H9 (cell line): ENCODE data around the gene SDK1. TPM values are rescaled to one million over a fixed set of nuclear protein-coding genes. Genes with fewer than 3 reads are reported as not detected.

Source experiments
- DNase-seq: peaks from one replicate; pipeline ENCODE4 v3.0.0-alpha.2; 2017
- H2AFZ ChIP-seq: one replicate; pipeline ENCODE4 v1.6.1; 2013; ENCODE audit warnings: mild to moderate bottlenecking, low read length, control low read depth, moderate library complexity
- H2AK5ac ChIP-seq: 2 replicates; pipeline ENCODE4 v1.6.1; 2013; ENCODE audit warnings: low read length, control low read depth, mixed read lengths; ENCODE audit not compliant: insufficient read length
- H2BK120ac ChIP-seq: one replicate; pipeline ENCODE4 v1.6.1; 2013; ENCODE audit warnings: low read depth, mild to moderate bottlenecking, low read length, control low read depth, inconsistent platforms; ENCODE audit not compliant: poor library complexity, severe bottlenecking
- H2BK12ac ChIP-seq: 2 replicates; pipeline ENCODE4 v1.6.1; 2013; ENCODE audit warnings: low read length, control low read depth, mixed read lengths, low read depth; ENCODE audit not compliant: insufficient read length
- H2BK15ac ChIP-seq: 2 replicates; pipeline ENCODE4 v1.6.1; 2013; ENCODE audit warnings: low read depth, low read length, control low read depth
- H2BK20ac ChIP-seq: one replicate; pipeline ENCODE4 v1.6.1; 2013; ENCODE audit warnings: low read depth, mild to moderate bottlenecking, low read length, control low read depth, inconsistent platforms; ENCODE audit not compliant: poor library complexity, severe bottlenecking
- H2BK5ac ChIP-seq: 2 replicates; pipeline ENCODE4 v1.6.1; 2013; ENCODE audit warnings: low read length, control low read depth, mixed read lengths; ENCODE audit not compliant: insufficient read length
- H3K14ac ChIP-seq: 2 replicates; pipeline ENCODE4 v1.6.1; 2013; ENCODE audit warnings: low read length, control low read depth; ENCODE audit not compliant: insufficient read depth
- H3K18ac ChIP-seq: 2 replicates; pipeline ENCODE4 v1.6.1; 2013; ENCODE audit warnings: low read depth, mild to moderate bottlenecking, mixed read lengths, low read length, control low read depth; ENCODE audit not compliant: insufficient read length
- H3K23ac ChIP-seq: 2 replicates; pipeline ENCODE4 v1.6.1; 2013; ENCODE audit warnings: low read length, control low read depth, mixed read lengths, low read depth; ENCODE audit not compliant: insufficient read length
- H3K23me2 ChIP-seq: 2 replicates; pipeline ENCODE4 v1.6.1; 2013; ENCODE audit warnings: low read depth, mild to moderate bottlenecking, mixed read lengths, low read length, control low read depth; ENCODE audit not compliant: insufficient read length, poor library complexity, severe bottlenecking
- H3K27ac ChIP-seq: 2 replicates; pipeline ENCODE4 v1.5.1; 2013; ENCODE audit warnings: low read length, control low read depth, mixed read lengths, low read depth; ENCODE audit not compliant: insufficient read length
- H3K27me3 ChIP-seq: 2 replicates; pipeline ENCODE4 v1.6.1; 2013; ENCODE audit warnings: low read length, control low read depth, inconsistent platforms; ENCODE audit not compliant: insufficient read depth
- H3K4ac ChIP-seq: 2 replicates; pipeline ENCODE4 v1.6.1; 2013; ENCODE audit warnings: low read depth, mild to moderate bottlenecking, control low read depth, inconsistent platforms, low read length, moderate library complexity
- H3K4me1 ChIP-seq: 2 replicates; pipeline ENCODE4 v1.6.1; 2013; ENCODE audit warnings: low read length, control low read depth, inconsistent platforms; ENCODE audit not compliant: insufficient read depth
- H3K4me2 ChIP-seq: 2 replicates; pipeline ENCODE4 v1.6.1; 2013; ENCODE audit warnings: low read length, control low read depth, mixed read lengths; ENCODE audit not compliant: insufficient read length, insufficient read depth
- H3K56ac ChIP-seq: 2 replicates; pipeline ENCODE4 v1.6.1; 2013; ENCODE audit warnings: low read depth, mild to moderate bottlenecking, mixed read lengths, low read length, control low read depth; ENCODE audit not compliant: insufficient read length
- H3K79me1 ChIP-seq: 2 replicates; pipeline ENCODE4 v1.6.1; 2013; ENCODE audit warnings: low read depth, mild to moderate bottlenecking, moderate library complexity, low read length, control low read depth, inconsistent platforms; ENCODE audit not compliant: insufficient read depth, poor library complexity, severe bottlenecking
- H3K79me2 ChIP-seq: 2 replicates; pipeline ENCODE4 v1.6.1; 2013; ENCODE audit warnings: low read length, control low read depth, inconsistent platforms; ENCODE audit not compliant: insufficient read depth
- H3K9ac ChIP-seq: 2 replicates; pipeline ENCODE4 v1.6.1; 2013; ENCODE audit warnings: low read length, control low read depth, mixed read lengths; ENCODE audit not compliant: insufficient read length; ENCODE audit errors: extremely low read depth
- H3K9me3 ChIP-seq: one replicate; pipeline ENCODE4 v1.6.1; 2013; ENCODE audit warnings: low read depth, low read length, inconsistent platforms; ENCODE audit not compliant: control insufficient read depth
- H3T11ph ChIP-seq: one replicate; pipeline ENCODE4 v1.6.1; 2013; ENCODE audit warnings: mild to moderate bottlenecking, low read length, control low read depth, inconsistent platforms
- H4K20me1 ChIP-seq: one replicate; pipeline ENCODE4 v1.6.1; 2013; ENCODE audit not compliant: control insufficient read depth, insufficient read length, insufficient read depth
- H4K5ac ChIP-seq: 2 replicates; pipeline ENCODE4 v1.6.1; 2013; ENCODE audit warnings: low read depth, mild to moderate bottlenecking, mixed read lengths, low read length, control low read depth; ENCODE audit not compliant: insufficient read length
- H4K8ac ChIP-seq: replicated peaks from 2 replicates; pipeline ENCODE4 v1.6.1; 2013; ENCODE audit warnings: low read length, control low read depth, mixed read lengths, low read depth; ENCODE audit not compliant: insufficient read length
- H4K91ac ChIP-seq: 2 replicates; pipeline ENCODE4 v1.6.1; 2013; ENCODE audit warnings: low read depth, mild to moderate bottlenecking, moderate library complexity, mixed read lengths, low read length, control low read depth; ENCODE audit not compliant: insufficient read length
- H3K27ac Mint-ChIP-seq, 3 experiments: 2 replicates in 2 of 3; 3 replicates in 1 of 3; pipeline ENCODE4 v1.8.0; 2020 to 2021; ENCODE audit warnings: mixed read lengths in 3 of 3, mild to moderate bottlenecking in 1 of 3, moderate library complexity in 1 of 3
- H3K27me3 Mint-ChIP-seq: 2 replicates; pipeline ENCODE4 v1.8.0; 2021; ENCODE audit warnings: low read depth, mild to moderate bottlenecking, moderate library complexity, mixed read lengths
- H3K36me3 Mint-ChIP-seq, 3 experiments: 2 replicates in 2 of 3; 3 replicates in 1 of 3; pipeline ENCODE4 v1.8.0; 2020 to 2021; ENCODE audit warnings: low read depth in 3 of 3, mixed read lengths in 3 of 3; ENCODE audit not compliant: insufficient read depth in 1 of 3
- H3K4me1 Mint-ChIP-seq, 2 experiments: 2 replicates each; pipeline ENCODE4 v1.8.0; 2020; ENCODE audit warnings: mixed read lengths in 2 of 2
- H3K4me3 Mint-ChIP-seq, 2 experiments: 2 replicates in 1 of 2; 3 replicates in 1 of 2; pipeline ENCODE4 v1.8.0; 2020 to 2021; ENCODE audit warnings: mild to moderate bottlenecking in 2 of 2, mixed read lengths in 2 of 2, moderate library complexity in 1 of 2
- H3K9me3 Mint-ChIP-seq, 2 experiments: 2 replicates in 1 of 2; 3 replicates in 1 of 2; pipeline ENCODE4 v1.8.0; 2020; ENCODE audit warnings: mild to moderate bottlenecking in 2 of 2, mixed read lengths in 2 of 2, moderate library complexity in 1 of 2
- CTCF ChIP-seq: fragments of 200-600 bp; sonication (generic); conservative IDR thresholded peaks from 3 replicates; pipeline ENCODE4 v1.8.0; 2021; ENCODE audit warnings: antibody characterized with exemption, mild to moderate bottlenecking
- WGBS: extraction: QIAGEN DNeasy Blood & Tissue Kit; methylation state at CpG from one replicate; pipeline ENCODE4 v1.1.7; 2013; ENCODE audit warnings: missing lambda C conversion rate, low lambda C conversion rate, mixed read lengths; ENCODE audit not compliant: insufficient read length; ENCODE audit errors: extremely low coverage; 5-methylcytosine and 5-hydroxymethylcytosine counted together
- total RNA-seq: library from RNA; stranded (reverse); gene quantifications from 2 replicates; pipeline ENCODE4 v1.2.1, GENCODE V29; 2021

SDK1 gene
- total RNA-seq, 1 experiment from 2014 or later, result 8.7 TPM

- Histone ChIP-seq H3K14ac (peak overlapping the region; percentile 18; the same call in 1 of the 2 replicates), H4K20me1 (no peaks in the 10 kb centered on the region), H3K4ac (no peak overlapping the region), H4K8ac (no peak overlapping the region), H3K9ac (no peak overlapping the region), H3K79me1 (no peaks in the 10 kb centered on the region), H3K23ac (no peak overlapping the region), H2BK5ac (no peak overlapping the region), H2AK5ac (no peak overlapping the region), H3K27me3 (no peaks in the 10 kb centered on the region), H3K9me3 (no peaks in the 10 kb centered on the region), H3T11ph (no peak overlapping the region), H3K79me2 (no peaks in the 10 kb centered on the region), H4K91ac (no peak overlapping the region), H2BK12ac (no peak overlapping the region), H2AFZ (no peak overlapping the region), H3K4me1 (no peaks in the 10 kb centered on the region; the same call in 1 of the 2 replicates), H2BK120ac (no peak overlapping the region), H3K18ac (no peak overlapping the region), H3K27ac (no peak overlapping the region), H2BK20ac (no peak overlapping the region), H3K23me2 (no peaks in the 10 kb centered on the region), H3K56ac (no peak overlapping the region), H3K4me2 (no peak overlapping the region), H4K5ac (no peak overlapping the region), H2BK15ac (no peak overlapping the region)
- Mint-ChIP-seq H3K4me1 (peaks cover 33 to 48% of the 10 kb centered on the region in 2 experiments), H3K9me3 (no peaks in the 10 kb centered on the region), H3K36me3 (peaks cover 0 to 5% (median 5%) of the 10 kb centered on the region in 3 experiments; a peak in 3 of 7 replicates), H3K4me3 (peak overlapping the region; percentile 29 to 49), H3K27ac (peak overlapping the region in 2 of 3 experiments; percentile 18 to 94; a peak in 2 of 7 replicates), H3K27me3 (peaks cover 6% of the 10 kb centered on the region)
- TF ChIP-seq CTCF, result no peak
- WGBS, result no CpG with 5 or more reads among the region's 25 CpGs
- peak; percentile 61 for DNase-seq
Measured at GRCh38 chr7:4144811-4145510, 843.9 kb downstream of the SDK1 start.
